HPDE6-E6E7 (cell line): ENCODE measurements around the gene GADD45A.

Experiments used
- DNase-seq: peaks from one replicate; pipeline ENCODE4 v3.0.0; 2011; ENCODE audit warnings: missing footprints; ENCODE audit errors: extremely low spot score

Gene GADD45A

DNA sequence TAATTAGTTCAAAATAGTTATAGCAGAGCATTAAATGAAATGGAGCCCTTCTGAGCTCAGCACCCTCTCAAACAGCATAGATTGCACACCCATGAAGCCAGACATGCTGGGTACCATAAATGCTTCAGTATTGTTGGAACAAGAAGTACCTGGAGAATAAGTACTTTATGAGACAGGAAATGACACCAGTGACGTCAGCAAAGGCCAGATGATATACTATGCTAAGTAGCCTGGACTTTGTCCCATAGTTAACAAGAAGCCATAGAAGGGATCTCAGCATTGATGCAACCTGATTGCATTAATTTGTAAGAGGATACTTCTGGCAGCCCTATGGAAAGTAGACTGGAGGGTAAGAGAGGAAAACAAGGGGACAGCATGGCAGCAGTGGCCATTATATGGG is 16.3 kb upstream of the GADD45A start:
- DNase-seq, result no peak

DNA sequence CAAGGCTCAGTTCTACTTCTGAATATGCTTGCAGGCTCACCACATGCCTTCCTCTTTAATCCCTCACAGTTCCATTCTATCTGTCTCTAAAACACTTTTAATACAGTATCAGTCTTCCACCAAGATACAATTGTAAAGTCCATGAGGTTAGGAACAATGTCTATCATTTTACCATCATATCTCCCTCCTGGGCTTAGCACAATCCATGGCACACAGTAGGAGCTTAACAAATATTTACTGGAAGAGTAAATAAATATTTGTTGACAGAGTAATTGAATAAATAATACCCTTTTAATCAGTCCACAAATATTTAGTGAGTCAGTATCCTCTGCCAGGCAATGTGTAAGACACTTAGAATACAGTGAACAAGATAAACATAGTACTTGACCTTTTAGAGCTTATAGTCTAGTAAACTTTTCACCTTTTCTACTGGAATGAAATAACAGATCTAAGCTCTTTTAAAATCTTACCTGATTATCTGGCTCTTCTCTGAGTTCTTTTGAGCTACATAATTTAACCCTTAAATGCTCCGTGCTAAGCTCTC is 12.7 kb upstream of the GADD45A start:
- DNase-seq, result no peak

GRCh38 chr1:67673468-67674201 is 11.4 kb upstream of the GADD45A start:
- no peak for DNase-seq

DNA sequence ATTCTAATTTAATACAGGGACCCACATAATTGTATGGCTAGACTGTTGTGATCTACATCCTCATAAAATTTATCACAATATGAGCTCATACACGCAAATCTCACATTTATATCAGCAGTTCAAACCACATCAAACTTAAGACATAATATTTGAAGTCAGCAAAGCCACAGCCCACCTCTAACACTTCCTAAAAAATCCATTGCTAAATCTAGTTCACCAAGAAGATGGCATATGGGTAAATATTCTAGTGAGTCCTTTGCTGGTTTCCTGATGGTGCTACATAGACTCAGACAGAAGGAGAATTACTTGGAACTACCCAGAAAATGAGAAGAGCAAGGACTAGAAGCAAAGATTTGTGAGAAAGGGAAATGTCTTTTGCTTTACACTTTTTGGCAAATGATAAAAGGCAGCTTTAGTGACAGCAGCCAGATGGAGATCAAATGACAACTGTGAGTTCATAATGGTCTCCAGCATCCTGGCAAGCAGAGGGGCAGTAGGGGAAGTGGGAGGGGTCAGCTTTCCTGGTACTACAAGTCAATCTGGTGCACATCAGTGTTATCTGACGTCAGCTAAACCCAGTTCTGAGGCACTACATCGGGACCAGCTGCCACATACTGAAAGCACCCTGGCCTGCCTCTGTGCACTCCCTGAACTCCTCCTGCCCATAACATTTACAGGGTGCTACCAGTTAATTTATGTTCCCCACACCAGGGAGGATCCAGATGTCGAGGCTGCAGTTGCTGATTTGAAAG is 10.6 kb upstream of the GADD45A start:
- no peak for DNase-seq

DNA sequence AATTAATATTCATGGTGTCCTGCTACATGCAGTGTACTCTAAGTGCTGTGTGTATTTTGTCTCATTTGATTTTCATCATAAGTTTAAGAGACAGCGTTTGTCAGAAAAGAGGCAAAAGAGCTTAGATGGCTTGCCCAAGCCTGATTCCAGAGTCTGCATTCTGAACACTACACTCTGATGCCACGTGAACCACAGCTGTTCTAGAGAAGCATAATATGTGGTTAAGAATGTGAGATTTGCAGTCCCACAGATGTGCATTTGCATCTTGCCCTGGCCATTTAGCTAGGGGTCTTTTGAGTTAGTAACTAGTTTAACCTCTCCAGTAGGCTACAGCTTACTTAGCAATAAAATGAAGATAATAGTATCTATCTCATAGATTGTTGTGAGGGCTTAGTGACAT is 9.2 kb upstream of the GADD45A start:
- no peak for DNase-seq

DNA sequence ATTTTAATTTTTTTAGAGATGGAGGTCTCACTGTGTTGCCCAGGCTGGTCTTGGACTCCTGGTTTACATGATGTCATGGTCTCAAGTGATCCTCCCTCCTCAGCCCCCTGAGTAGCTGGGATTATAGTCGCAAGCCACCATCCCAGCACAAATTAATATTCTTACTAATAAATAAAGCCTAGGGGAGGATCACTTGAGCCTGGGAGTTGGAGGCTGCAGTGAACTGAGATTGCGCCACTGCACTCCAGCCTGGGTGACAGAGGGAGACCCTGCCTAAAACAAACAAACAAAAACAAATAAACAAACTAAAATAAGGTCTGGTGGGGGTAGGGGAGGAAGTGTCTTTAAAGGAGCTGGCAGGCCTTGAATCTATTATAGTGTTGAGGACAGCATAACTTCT is 8.7 kb upstream of the GADD45A start:
- DNase-seq, result no peak

- DNase-seq, result no peak
Measured at GRCh38 chr1:67676946-67677345, 8.1 kb upstream of the GADD45A start.

GRCh38 chr1:67677408-67677807 is 7.6 kb upstream of the GADD45A start:
- DNase-seq, result no peak

GRCh38 chr1:67677930-67678329 is 7.1 kb upstream of the GADD45A start:
- no peak for DNase-seq

GRCh38 chr1:67679691-67680090 is 5.3 kb upstream of the GADD45A start:
- no peak for DNase-seq

DNA sequence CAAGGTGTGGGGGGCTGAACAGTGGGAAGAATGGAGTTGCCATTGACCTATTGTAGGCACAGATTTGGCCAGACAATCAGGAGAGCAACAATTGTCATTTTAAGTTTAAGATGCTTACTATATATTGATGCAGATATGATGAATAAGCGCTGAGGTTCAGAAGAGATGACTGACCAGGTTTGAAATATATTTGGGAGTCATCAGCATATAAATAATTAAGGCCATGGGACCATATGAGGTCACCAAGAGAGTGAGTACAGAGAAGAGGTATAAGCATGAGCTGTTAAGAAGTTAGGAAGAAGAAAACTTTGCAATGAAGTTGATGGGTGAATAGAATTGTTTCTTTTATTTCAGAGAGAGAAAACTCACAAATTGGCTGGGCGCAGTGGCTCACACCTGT is 4.5 kb upstream of the GADD45A start:
- DNase-seq, result no peak

- peak; percentile 39 for DNase-seq
Measured at GRCh38 chr1:67682659-67683197, 2.3 kb upstream of the GADD45A start.

DNA sequence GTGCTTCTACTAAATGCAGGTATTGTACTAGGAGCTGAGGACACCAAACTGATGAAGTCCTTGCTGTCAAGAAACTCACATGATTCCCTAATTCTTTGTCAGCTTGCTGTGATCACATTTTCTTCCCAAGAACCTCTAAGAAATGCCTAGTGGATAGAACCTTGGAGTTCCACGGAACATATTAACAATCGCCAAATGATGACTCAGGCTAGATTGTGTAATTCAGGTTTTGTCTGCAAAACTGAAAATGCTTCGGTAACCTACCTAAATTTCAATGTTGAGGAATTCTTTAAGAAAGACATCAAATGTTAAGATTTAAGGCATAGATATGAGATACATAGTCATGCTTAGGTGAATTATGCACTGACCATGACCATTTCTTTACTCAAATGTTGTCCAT is 1.7 kb upstream of the GADD45A start:
- DNase-seq, result no peak

DNA sequence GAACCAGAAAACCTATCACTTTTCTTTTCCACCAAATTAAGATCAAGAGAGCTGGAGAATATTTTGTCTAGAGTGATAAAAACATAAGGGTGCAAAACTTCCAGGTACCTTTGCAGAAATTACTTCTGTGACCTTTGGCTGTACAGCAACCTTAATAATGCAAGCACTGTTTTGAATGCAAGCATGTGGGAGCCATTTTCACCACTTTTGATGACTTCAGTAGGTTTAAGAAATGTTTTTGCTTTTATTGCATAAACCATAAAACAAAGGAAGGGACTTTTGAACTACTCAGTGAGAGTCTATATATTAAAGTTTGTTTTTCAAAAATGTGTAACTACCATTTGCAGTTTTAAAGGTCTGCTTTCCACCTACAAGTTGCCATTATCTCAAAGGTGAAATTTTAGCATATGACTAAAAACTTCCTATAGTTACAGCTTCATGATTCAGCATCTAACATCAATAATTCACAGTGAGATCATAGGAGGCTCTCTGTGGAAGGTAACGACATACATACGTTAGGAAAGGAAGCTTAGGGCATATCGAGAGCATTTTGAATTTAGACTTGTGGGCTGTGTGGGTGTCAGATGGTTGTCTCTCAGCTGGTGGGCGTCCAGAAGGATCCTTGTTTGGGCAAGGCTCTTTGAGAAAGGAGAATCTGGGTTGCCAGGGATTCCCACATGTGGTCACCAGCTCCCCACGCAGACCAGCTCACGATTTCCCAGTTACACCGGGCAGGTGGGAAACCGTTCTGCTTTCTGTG is 1.1 kb upstream of the GADD45A start:
- DNase-seq, result no peak

DNA sequence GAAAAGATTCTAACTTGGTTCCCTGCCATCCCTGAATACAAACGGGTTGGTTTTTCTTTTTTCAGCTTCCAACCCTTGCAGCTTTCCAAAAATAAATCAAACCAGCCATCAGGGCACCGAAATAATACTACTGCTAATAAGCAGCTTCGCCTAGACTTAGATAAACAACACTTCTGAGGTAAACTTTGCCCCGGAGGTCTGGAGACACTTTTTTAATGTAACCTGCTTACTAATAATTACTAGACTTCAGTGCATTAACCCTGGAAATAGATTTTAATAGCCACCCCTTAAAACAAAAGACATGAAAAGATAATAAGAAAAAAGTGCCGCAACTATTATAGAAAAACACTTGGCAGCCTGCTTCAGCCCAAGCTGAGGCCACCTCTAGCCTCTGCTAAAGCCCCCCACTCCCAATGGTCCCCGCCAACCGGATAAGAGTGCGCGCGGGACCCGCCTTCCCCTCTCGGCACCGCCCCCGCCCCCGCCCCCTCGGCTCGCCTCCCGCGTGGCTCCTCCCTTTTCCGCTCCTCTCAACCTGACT is 405 bp upstream of the GADD45A start:
- no peak for DNase-seq

GRCh38 chr1:67685558-67686266 is 711 bp downstream of the GADD45A start:
- no peak for DNase-seq

- peak; percentile 87 for DNase-seq
Measured at GRCh38 chr1:67686267-67687197, 1.5 kb downstream of the GADD45A start.

GRCh38 chr1:67687198-67687545 is 2.2 kb downstream of the GADD45A start:
- DNase-seq, result no peak

DNA sequence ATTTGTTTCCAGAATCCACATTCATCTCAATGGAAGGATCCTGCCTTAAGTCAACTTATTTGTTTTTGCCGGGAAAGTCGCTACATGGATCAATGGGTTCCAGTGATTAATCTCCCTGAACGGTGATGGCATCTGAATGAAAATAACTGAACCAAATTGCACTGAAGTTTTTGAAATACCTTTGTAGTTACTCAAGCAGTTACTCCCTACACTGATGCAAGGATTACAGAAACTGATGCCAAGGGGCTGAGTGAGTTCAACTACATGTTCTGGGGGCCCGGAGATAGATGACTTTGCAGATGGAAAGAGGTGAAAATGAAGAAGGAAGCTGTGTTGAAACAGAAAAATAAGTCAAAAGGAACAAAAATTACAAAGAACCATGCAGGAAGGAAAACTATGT is 2.6 kb downstream of the GADD45A start:
- no peak for DNase-seq

DNA sequence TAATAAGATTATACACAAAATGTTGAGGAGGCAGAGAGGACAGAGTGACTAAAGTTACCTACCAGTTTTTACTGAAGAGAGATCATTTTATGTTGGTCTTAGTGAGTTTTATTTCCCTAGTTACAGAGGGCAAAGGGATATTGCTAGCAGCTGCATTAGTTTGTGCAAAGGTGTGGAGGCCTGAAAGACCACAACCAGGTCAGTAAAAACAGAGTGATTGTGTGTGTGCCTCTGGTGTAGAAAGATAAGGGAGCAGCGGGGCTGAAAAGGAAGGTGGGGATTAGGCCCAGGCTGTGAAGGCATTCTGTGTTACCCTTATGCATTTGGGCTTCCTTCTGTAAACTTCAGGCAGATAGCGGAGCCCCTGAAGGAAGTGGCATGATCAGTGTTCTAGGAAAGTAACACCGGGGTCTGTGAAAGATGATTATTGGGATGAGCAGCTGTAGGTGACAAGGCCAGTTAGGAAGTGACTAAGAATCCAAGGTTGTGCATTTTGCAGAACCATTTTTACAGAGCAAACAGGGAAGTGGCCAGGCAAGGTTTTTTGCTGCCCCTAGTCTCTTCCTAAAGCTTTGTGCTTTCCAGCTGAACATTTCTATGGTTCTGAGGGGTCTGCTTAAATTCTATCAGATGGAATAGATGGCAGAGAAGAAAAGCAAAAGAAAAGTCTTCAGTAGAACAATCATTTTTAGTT is 3.7 kb downstream of the GADD45A start:
- DNase-seq, result no peak
